NCI-H1436 treated with DMSO at 0.1 percent for 48 hours (cell line): Measurements from ENCODE around the gene PPIL3.
A peak's percentile ranks its signal among the peaks of the same experiment; 100 is the strongest.
"Not testable (repeated sequence)": the region's sequence is repeated elsewhere in the genome, so short reads cannot be mapped to it uniquely, and the experiment has no call there.

Experiments used
- DNase-seq: peaks from one replicate; lab custom pipeline; 2025; lab: John Stamatoyannopoulos, UW

Gene PPIL3

GRCh38 chr2:200888704-200889625, at the start of gene PPIL3, which contains the start of gene NIF3L1:
TSS of gene PPIL3 (minus strand) at chr2:200889077. CDS start at chr2:200887615, 1,462 bp downstream.
TSS of gene NIF3L1 (plus strand) at chr2:200889371. CDS start at chr2:200891944, 2,573 bp downstream.
- DNase-seq: peak; percentile 88

GRCh38 chr2:200930947-200931626, 42.2 kb upstream of the PPIL3 start:
- no peak for DNase-seq

GRCh38 chr2:200929334-200930249, 40.7 kb upstream of the PPIL3 start:
- DNase-seq: no peak

DNA sequence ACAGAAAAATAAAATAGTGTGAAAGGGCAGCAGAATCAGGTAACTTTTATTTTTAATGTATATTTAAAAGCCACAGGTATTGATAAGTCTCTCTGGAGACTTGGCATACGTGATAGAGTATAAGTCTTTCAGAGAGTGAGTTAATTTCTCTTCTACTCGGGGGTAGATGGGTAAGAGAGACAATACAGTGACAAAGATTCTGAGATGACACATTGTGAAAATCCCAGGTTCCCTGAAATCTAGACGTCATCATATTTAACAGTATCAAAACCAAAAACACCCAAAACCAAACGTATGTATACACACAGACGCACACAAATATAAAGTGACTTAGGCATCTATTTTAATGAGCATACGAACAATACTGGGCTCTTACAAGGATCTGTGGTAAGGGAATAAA, 33.6 kb upstream of the PPIL3 start:
- DNase-seq: no peak

DNA sequence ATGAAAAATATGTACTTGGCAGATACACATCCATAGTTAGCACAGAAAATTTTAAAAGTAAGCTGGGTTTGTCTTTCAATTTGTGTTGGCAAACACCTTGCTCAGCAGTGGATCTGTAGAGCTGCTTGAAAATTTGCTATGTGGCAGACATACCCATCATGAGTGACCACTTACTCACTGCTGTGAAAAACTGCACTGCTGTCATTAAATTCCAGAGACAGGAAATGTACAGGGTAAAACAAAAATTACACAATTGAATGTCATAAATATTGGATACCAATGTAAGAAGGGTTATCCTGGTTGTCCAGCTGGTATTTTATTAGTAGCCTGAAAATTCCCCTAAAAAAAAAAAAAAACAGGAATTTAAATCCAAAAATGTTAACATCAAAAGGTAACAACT, 24.8 kb upstream of the PPIL3 start:
- DNase-seq: no peak

DNA sequence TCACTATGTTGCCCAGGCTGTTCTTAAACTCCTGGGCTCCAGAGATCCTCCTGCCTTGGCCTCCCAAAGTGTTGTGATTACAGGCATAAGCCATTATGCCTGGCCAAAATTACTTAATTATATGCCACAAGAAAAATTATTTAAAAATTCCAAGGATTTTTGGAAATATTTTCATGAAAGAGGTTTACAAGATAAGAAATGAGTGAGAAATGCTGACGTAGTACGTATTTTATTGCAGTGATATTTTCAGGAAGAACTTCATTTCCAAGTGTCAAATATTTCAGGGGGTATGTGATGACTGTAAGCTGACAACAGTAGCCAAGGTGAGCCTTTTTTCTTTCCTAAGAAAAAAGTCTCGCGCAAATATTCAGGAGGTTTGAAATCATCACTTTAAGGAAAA, 21.1 kb upstream of the PPIL3 start:
- no peak for DNase-seq

DNA sequence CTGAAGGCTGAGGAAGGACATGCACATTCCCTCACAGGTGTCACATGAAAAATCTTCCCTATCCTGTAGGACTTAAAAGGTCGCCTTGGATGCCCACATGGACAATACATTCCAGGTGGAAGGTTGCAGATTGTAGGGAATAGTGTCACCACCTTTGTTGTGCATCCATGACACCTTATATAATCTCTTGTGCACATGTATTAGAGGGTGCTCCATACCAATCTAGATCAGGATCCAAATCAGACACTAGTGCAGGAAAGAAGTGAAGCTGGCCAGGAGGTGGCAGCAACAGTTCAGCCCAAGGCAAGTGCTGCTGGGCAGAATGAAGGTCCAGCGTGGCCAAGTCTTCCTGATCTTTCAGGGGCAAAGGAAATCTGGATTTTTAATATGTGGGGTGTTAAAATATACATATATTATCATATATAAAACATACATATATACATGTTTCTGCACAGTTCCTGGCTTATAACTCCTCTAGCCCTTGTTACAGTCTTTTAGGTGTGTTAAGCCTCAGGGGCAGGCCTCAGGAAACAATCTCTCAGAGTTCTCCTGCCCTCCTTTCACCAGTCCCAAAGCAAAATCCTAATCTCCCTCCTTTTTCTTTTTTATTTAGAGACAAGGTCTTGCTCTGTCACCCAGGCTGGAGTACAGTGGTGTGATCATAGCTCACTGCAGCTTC, 16.9 kb upstream of the PPIL3 start:
- DNase-seq: no peak

DNA sequence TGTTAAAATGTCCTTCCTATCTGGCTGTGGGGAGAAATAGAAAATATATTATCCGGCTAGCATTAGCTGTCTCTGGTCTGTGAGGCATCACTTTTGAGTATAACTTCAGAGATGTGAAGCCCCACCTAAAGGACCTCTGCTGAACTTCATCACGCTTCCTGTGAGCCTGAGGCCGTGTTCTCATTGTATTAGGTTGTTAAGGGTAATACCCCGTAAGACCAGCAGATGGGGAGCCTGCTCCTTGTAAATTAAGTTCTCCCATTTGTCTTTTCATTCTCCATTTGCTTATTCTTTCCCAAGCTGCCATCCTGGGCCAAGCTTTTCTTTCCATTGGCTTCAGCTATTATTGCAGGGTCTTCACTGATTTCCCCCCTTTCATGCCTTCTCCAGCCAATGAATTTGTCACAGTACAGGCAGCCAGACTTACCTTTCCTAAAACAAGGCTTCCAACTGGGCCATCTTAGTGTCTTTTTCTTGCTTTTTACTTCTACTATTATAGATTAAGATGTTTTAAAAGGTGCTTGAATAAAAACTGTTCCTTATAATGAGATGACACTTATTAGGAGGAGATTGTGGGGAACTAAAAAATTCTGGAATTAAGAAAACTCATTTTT, 12.7 kb upstream of the PPIL3 start:
- peak; percentile 67 for DNase-seq

DNA sequence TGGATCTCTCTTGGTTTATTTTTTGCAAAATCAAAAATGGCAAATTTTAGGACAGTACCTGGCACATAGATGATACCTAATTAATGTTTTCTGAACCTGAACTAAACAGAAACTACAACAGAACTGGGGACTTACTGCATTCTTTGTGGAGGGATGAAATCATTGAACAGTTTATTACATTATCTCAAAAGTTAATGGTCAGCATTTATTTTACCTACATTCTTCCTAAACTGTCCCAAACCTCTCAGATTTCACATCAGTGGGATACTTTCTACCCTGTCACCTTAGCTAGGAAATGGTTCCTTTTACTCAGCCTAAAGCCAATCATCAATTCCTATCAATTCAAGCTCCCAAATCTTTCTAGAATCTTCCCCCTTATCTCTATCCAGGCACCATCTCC, 10.6 kb upstream of the PPIL3 start:
- DNase-seq: no peak

DNA sequence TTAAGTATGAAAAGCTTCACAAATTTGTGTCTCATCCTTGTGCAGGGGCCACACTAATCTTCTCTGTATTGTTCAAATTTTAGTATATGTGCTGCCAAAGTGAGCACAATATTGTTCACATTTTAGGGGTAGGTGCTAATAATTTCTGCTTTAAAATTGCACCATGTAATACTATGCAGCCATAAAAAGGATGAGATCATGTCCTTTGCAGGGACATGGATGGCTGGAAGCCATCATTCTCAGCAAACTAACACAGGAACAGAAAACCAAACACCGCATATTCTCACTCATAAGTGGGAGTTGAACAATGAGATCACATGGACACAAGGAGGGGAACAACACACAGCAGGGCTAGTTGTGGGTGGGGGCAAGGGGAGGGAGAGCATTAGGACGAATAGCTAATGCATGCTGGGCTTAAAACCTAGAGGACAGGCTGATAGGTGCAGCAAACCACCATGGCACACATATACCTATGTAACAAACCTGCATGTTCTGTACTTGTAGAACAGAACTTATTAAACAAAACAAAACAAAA, 7.1 kb downstream of the PPIL3 start:
- DNase-seq: not testable (repeated sequence)

DNA sequence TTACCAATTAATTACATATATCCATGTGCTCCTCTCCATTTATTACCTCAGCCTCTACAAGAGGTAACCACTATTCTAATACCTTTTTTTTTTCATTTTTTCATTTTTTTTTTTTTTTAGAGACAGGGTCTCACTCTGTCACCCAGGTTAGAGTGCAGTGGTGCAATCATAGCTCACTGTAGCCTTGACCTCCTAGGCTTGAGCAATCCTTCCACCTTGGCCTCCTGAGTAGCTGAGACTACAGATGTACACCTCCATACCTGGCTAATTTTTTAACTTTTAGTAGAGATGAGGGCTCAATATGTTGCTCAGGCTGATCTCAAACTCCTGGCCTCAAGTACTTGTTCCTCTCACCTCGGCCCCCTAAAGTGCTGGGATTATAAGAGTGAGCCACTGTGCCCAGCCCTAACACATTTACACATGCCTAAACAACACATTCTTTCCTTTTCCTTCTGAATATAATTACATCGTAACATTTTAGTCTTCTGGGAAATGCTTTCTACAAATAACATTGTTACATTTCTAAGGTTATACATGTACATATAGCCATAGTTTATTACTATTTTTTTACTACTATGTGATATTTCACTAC, 10.5 kb downstream of the PPIL3 start:
- DNase-seq: no peak

DNA sequence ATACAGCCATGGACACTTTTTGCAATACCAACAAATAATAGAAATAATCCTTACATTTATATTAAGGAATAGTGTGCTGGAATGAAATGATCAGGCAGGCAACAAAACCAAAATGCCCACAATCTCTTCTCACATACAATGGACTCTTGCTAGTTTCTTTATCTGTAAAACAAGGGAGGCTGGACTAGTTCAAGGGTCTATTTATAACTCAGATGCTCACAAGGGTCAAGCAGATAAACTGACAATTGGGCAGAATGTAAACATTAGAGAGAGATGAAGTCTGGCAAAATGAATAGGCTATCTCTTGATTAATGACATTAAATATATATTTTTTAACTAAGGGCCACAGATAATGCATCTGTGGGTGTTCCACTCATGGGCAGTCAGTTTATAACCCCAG, 11.4 kb downstream of the PPIL3 start:
- DNase-seq: no peak

DNA sequence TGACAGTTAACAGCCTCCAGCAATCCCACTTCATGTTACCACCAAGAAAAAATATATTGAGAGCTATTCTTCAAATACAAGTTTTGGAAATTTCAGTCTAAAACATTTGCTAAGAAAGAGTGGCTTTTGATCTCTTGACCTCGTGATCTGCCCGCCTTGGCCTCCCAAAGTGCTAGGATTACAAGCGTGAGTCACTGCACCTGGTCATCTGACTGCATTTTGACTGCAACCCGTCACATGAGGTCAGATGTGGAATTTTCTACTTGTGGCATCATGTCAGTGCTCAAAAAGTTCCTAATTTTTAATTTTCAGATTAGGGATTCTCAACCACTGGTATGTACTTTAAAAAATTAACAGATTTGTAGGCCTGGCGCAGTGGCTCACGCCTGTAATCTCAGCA, 15.3 kb downstream of the PPIL3 start:
- DNase-seq: no peak

- DNase-seq: no peak
These were observed 17.7 kb downstream of the PPIL3 start for GRCh38 chr2:200871151-200871550.

DNA sequence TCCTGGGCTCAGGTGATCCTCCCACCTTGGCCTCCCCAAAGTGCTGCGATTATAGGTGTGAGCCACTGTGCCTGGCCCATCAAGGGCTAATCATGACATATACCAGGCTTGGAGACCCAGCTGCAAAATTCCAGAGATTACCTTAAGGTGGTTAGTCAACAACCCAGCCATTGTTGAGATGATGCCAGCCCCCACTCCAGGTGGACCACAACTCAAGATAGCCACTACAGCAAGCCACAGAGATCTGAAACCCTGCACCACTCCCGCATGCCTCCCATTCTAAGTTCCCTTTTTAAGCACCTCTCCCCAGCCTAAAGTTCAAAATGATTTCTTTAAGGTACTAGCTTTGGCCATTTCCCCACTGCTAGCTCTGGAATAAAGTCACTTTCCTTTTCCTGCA, 19.9 kb downstream of the PPIL3 start:
- DNase-seq: no peak

- DNase-seq: peak; percentile 37
These were observed 24.5 kb downstream of the PPIL3 start, which contains the start of gene CLK1 for GRCh38 chr2:200864176-200865034. TSS of gene CLK1 (minus strand) at chr2:200864658. CDS start at chr2:200861862, 2,796 bp downstream.

GRCh38 chr2:200863782-200864175, 25.1 kb downstream of the PPIL3 start:
- no peak for DNase-seq

- DNase-seq: no peak
These were observed 26.3 kb downstream of the PPIL3 start for GRCh38 chr2:200862532-200863000.

GRCh38 chr2:200861617-200862155, 27.2 kb downstream of the PPIL3 start:
- no peak for DNase-seq
